Spleen (tissue), 11 donors: ENCODE results near the gene PINLYP. TPM values are rescaled to one million over a fixed set of nuclear protein-coding genes. Genes with fewer than 3 reads are reported as not detected.

Source experiments
- DNase-seq: peaks from one replicate; pipeline ENCODE4 v3.0.0-alpha.2; 2020
- H3K27ac ChIP-seq, 8 donors: fragments of 200-600 bp; sonication (generic) in 7 of 8; 1 replicate in 4 of 8; 2 replicates in 4 of 8; pipeline versions ENCODE4 v1.5.0 to v1.8.0; 2016 to 2021; ENCODE audit warnings: inconsistent platforms in 4 of 8, mild to moderate bottlenecking in 4 of 8, moderate library complexity in 1 of 8
- H3K27me3 ChIP-seq, 7 donors: fragments of 200-600 bp; sonication (generic) in 6 of 7; replicated peaks in 1 of 7; 1 replicate in 4 of 7; 2 replicates in 3 of 7; pipeline versions ENCODE4 v1.5.0 to v1.8.0; 2016 to 2021; ENCODE audit warnings: inconsistent platforms in 3 of 7, mild to moderate bottlenecking in 1 of 7
- H3K36me3 ChIP-seq, 6 donors: fragments of 200-600 bp; sonication (generic) in 5 of 6; 1 replicate in 4 of 6; 2 replicates in 2 of 6; pipeline versions ENCODE4 v1.5.0 to v1.8.0; 2016 to 2021; ENCODE audit warnings: inconsistent platforms in 2 of 6
- H3K4me1 ChIP-seq, 6 donors: fragments of 200-600 bp; sonication (generic) in 5 of 6; 1 replicate in 3 of 6; 2 replicates in 3 of 6; pipeline versions ENCODE4 v1.5.0 to v1.8.0; 2016 to 2021; ENCODE audit warnings: inconsistent platforms in 3 of 6
- H3K4me3 ChIP-seq, 8 donors: fragments of 200-600 bp; sonication (generic) in 7 of 8; 1 replicate in 4 of 8; 2 replicates in 4 of 8; pipeline versions ENCODE4 v1.5.0 to v1.8.0; 2016 to 2021; ENCODE audit warnings: inconsistent platforms in 4 of 8, mild to moderate bottlenecking in 4 of 8, moderate library complexity in 2 of 8
- H3K9me3 ChIP-seq, 8 donors: fragments of 200-600 bp; sonication (generic) in 7 of 8; 1 replicate in 4 of 8; 2 replicates in 4 of 8; pipeline versions ENCODE4 v1.5.0 to v1.8.0; 2016 to 2021; ENCODE audit warnings: inconsistent platforms in 4 of 8
- CTCF ChIP-seq, 11 experiments: fragments of 200-600 bp in 7 of 11; fragments of 450-650 bp in 4 of 11; sonication (generic) in 4 of 11; IDR thresholded peaks in 8 of 11; conservative IDR thresholded peaks in 3 of 11; 1 replicate in 7 of 11; 2 replicates in 4 of 11; pipeline versions ENCODE4 v1.4.0 to v1.8.0; 2016 to 2021; ENCODE audit warnings: antibody characterized with exemption in 11 of 11, inconsistent platforms in 4 of 11, mild to moderate bottlenecking in 1 of 11
- POLR2A ChIP-seq, 3 donors: fragments of 450-650 bp; IDR thresholded peaks; one replicate each; pipeline ENCODE4 v1.5.1; 2017; ENCODE audit warnings: antibody characterized with exemption in 3 of 3, mild to moderate bottlenecking in 1 of 3
- POLR2AphosphoS5 ChIP-seq, 3 donors: sonication (generic); formaldehyde crosslinking; IDR thresholded peaks; one replicate each; pipeline ENCODE4 v1.5.1; 2017; ENCODE audit warnings: antibody characterized with exemption in 3 of 3
- WGBS, 5 donors: extraction: QIAGEN DNeasy Blood & Tissue Kit in 3 of 5; methylation state at CpG; one replicate each; pipeline versions ENCODE4 v1.1.5 to v1.1.7; 2013 to 2018; 5-methylcytosine and 5-hydroxymethylcytosine counted together
- intact Hi-C: fragments of 100-400 bp; cut with DNase I; formaldehyde crosslinking; loops from one replicate; pipeline ENCODE4 v1.15.0; 2023; ENCODE audit warnings: low total_unique reads
- polyA plus RNA-seq, 3 donors: library from polyadenylated mRNA; stranded (reverse); fragments of 200-250 nt; gene quantifications; one replicate each; pipeline ENCODE4 v1.2.1, GENCODE V29; 2013
- total RNA-seq, 7 donors: library from RNA; depleted of rRNA in 3 of 7; stranded (reverse); fragments of >200 nt in 3 of 7; fragmentation: NEBNext Ultra II Directional in 4 of 7; extraction: Animal tissue kit (Norgen Biotek cat#: 25700) in 4 of 7; gene quantifications; one replicate each; pipeline versions ENCODE4 v1.1.0 to v1.2.1, GENCODE V29; 2016 to 2021
- donor health status: healthy with polysubstance abuse.
- donor health status: DM: no; HTN: no; CAD: no; lungs with moderate emphysema.
- donor health status: DM: no; HTN: no; CAD: no.
- donor health status: Bipolar disorder and iron deficiency.
- donor health status: healthy.
- donor health status: DM: no; HTN: no; CAD: no.
- donor health status: DM: yes; HTN: yes; CAD: no.

Gene PINLYP
- total and polyA plus RNA-seq, 10 donors, result 2.0 to 10.5 (median 5.1) TPM

GRCh38 chr19:43606569-43607229 is 31.1 kb downstream of the PINLYP start:
- Histone ChIP-seq H3K27me3 (no peaks in the 10 kb centered on the region), H3K27ac (no peak overlapping the region), H3K4me3 (no peak overlapping the region), H3K4me1 (peaks cover 0 to 17% (median 0%) of the 10 kb centered on the region in 6 donors), H3K36me3 (peaks cover 0 to 59% (median 9%) of the 10 kb centered on the region in 6 donors), H3K9me3 (no peaks in the 10 kb centered on the region)
- no peak for DNase-seq
- intact Hi-C loops, result no loop called here
- 92 to 97% (median 93%) methylated on average over 6 to 7 of the region's 7 CpGs for WGBS, 5 donors
- TF ChIP-seq POLR2AphosphoS5 (IDR thresholded peaks at IDR 0.05) (peak in 1 of 3 donors; percentile 16), POLR2A (IDR thresholded peaks at IDR 0.05) (no peak)

GRCh38 chr19:43607238-43608205 is 31.9 kb downstream of the PINLYP start:
- WGBS, 5 donors, result 47 to 63% (median 53%) methylated on average over 18 to 28 of the region's 28 CpGs
- Histone ChIP-seq H3K27ac (peak overlapping the region in 1 of 8 donors; percentile 51), H3K4me1 (peaks cover 0 to 17% (median 0%) of the 10 kb centered on the region in 6 donors), H3K9me3 (no peaks in the 10 kb centered on the region), H3K4me3 (peak overlapping the region in 1 of 8 donors; percentile 24), H3K36me3 (peaks cover 2 to 59% (median 17%) of the 10 kb centered on the region in 6 donors), H3K27me3 (no peaks in the 10 kb centered on the region)
- no peak for DNase-seq
- no peak for TF ChIP-seq POLR2A (IDR thresholded peaks at IDR 0.05)
- TF ChIP-seq CTCF (IDR thresholded peaks at IDR 0.05 in 8 of 11, conservative IDR thresholded peaks at IDR 0.05 in 3 of 11), result no peak
- TF ChIP-seq POLR2AphosphoS5 (IDR thresholded peaks at IDR 0.05), result peak in 2 of 3 donors; percentile 6 to 50
- intact Hi-C loops, result no loop called here

GRCh38 chr19:43609872-43610271 is 34.3 kb downstream of the PINLYP start:
- Histone ChIP-seq H3K27me3 (no peaks in the 10 kb centered on the region), H3K27ac (no peak overlapping the region), H3K4me3 (no peak overlapping the region), H3K36me3 (peaks cover 2 to 75% (median 30%) of the 10 kb centered on the region in 6 donors), H3K9me3 (no peaks in the 10 kb centered on the region), H3K4me1 (peaks cover 0 to 17% (median 0%) of the 10 kb centered on the region in 6 donors)
- 81 to 95% (median 85%) methylated on average over 7 of the region's 7 CpGs for WGBS, 5 donors
- TF ChIP-seq POLR2A (IDR thresholded peaks at IDR 0.05) (no peak), POLR2AphosphoS5 (IDR thresholded peaks at IDR 0.05) (no peak), CTCF (IDR thresholded peaks at IDR 0.05 in 8 of 11, conservative IDR thresholded peaks at IDR 0.05 in 3 of 11) (no peak)
- DNase-seq, result no peak
- intact Hi-C loops, result no loop called here

- peaks cover 2 to 75% (median 30%) of the 10 kb centered on the region in 6 donors for H3K36me3 ChIP-seq
- 71 to 85% (median 82%) methylated on average over 3 of the region's 3 CpGs for WGBS, 5 donors
Measured at GRCh38 chr19:43610493-43610892, 34.9 kb downstream of the PINLYP start.

More at GRCh38 chr19:43610493-43610892, 34.9 kb downstream of the PINLYP start:
- TF ChIP-seq CTCF (IDR thresholded peaks at IDR 0.05 in 8 of 11, conservative IDR thresholded peaks at IDR 0.05 in 3 of 11), result no peak
- TF ChIP-seq POLR2A (IDR thresholded peaks at IDR 0.05), result no peak
- TF ChIP-seq POLR2AphosphoS5 (IDR thresholded peaks at IDR 0.05), result no peak
- H3K4me1 ChIP-seq, result peaks cover 0 to 21% (median 0%) of the 10 kb centered on the region in 6 donors
- H3K4me3 ChIP-seq, result no peak overlapping the region
- no peak overlapping the region for H3K27ac ChIP-seq
- DNase-seq, result no peak
- intact Hi-C loops, result no loop called here
- H3K9me3 ChIP-seq, result no peaks in the 10 kb centered on the region
- no peaks in the 10 kb centered on the region for H3K27me3 ChIP-seq
